GM18870 (cell line): Measurements from ENCODE around the gene PRDX2.

Experiments used
- ATAC-seq: cut with Tn5 transposase; IDR thresholded peaks from one replicate; pipeline ENCODE4 v1.9.1; 2021; ENCODE audit warnings: moderate library complexity; ENCODE audit not compliant: unreplicated experiment

The PRDX2 gene

GRCh38 chr19:12782174-12782423 lies 19.5 kb downstream of the PRDX2 start:
- no peak for ATAC-seq

DNA sequence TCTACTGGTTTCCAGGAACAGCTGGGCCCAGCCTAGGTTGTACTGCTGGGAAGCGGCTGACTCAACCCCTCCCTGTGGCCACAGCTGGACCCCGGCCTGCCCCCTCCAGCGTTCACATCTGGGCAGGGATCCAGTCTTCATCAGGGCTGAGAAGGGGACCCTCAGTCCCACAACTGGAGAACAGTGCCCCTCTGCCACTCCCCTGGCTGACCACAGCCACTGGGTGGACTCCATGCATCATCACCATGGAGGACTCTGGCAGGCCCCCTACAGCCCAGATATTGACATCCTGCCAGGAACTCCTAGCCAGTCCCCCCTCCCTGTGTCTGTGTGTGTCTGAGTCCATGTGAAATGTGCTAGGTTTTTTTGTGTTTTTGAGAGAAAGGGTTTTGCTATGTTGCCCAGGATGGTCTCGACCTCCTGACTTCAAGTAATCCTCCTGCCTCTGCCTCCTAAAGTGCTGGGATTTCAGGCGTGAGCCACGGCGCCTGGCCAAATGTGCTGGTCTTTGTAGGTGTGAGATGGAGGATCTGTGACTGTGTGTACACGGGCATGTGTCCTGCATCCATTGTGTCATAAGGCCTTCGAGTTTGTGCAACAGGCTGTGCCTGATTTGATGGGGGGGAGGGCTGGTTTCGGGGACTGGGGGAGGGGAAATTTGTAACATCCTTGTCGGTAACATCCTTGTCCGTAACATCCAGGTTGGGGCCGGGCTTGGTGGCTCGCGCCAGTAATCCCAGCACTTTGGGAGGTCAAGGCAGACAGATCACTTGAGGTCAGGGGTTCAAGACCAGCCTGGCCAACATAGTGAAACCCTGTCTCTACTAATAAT lies 22.2 kb downstream of the PRDX2 start:
- ATAC-seq: no peak

GRCh38 chr19:12778905-12779161 lies 22.8 kb downstream of the PRDX2 start:
- no peak for ATAC-seq

DNA sequence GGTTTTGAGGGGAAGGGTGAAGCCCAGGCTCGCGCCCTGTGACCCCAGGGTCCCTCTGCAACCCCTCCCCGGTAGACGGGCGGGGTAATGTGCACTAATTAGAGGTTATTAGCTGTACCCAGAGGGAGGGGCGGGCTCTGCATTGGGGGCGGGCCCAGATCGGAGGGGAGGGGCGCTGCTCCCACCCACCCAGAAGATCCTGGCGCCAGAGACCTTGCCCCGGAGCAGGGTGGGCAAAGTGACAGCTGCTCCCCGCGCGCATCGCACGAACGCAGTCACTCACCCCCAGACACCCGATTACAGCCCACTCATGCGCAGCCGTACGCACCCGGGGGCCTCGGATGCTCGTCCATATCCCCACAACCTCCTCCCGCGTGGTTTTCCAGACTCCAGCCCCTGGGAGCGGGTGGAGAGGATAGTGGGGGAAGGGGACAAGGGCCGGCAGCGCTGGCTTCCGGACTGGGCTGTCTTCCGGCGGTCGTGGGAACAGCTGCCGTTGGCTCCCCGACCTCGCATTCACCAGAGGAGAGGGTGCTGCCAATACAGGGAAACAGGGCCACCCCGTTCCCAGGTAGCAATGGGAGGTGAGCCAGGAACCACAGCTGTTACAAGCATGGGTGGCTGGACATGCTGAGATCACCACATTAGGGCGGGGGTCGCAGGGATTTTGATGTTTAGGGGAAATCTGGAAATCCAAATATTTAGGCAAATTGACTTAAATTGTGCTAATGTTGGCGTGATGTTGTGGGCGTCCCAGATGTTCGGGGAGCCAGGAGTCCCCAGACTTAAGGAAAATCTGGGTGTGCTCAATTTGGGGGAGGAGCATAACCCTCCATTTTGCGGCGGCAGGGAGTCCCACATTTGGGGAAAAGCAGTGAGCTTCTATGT lies 23.3 kb downstream of the PRDX2 start:
- no peak for ATAC-seq

DNA sequence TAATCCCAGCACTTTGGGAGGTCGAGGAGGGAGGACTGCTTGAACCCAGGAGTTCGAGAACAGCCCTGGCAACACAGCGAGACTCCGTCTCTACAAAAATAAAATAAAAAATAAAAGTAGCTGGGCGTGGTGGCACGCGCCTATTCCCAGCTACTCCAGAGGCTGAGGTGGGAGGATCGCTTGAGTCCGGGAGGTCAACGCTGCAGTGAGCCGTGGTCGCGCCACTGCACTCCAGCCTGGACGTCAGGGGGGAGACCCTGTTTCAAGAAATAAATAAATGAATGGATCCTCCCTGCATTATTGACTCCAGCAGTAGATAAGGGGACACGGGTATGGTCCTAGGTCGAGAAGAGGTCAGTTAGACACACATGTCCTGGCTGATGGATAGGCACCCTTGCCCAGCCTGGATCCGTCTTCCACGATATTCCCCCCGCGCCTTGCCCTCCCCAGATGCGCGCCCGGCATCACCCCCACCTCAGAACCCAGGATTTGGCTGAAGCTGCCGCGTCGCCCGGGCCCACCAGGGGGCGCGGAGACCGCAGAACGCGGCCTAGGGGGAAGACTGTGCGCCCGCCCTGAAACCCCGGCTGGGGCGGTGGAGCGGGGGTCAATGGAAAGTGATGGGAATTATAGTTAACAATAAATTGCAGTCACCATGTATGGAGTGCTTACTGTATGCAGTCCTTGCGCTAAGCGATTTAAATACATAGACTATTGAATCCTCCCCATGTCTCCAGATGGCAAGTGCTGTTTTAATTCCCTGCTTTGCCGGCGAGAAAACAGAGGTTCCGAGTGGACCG lies 24.2 kb downstream of the PRDX2 start:
- ATAC-seq: no peak

DNA sequence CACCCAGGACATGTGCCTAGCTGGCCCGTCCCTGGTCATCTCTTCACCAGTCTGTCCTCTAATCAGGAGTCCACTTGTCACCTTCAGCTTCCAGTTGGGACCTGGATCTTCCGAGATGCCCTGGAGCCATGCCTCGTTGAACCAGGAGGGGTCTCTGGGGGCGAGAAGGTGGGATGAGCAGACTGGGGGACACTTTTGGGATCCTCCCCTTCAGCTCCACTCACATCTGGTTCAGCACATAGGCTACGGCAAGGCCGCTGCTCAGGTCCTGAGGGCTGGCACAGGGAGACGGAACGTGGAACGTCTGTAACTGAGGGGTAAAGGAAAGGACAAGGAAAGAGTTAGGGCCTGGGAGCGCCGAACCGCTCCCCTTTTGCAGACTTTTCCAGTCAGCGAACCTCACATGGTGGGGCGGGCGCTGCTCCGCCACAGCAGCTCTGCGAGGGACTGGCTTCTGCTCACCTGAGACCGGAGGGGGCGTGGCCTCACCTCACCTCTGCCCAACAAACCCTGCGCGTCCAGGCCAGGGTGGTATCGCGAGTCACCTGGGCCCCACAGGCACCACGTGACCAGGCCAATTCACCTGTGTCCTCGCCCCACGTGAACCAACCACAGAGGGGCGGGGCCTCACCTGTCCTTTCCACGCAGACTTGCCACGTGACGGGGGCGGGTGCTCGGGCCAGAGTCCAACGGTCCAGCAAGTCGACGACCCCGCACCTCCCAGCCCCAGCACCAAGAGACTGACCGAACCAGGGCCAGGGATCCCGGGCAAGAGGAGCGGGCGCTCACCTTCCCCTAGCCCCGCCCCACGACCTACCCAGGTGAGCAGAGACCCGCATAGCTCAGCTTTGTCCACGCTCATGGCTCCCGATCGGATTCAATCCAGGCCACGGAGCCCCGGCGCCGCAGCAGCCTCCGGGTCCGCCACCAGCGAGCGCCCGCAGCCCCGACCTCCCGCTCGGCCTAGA lies 26.7 kb downstream of the PRDX2 start, which contains the start of gene HOOK2:
Gene HOOK2, minus strand, starts transcription at position 965 of the 968 bp plus-strand sequence. Its CDS starts 103 bp downstream, at position 862.
- ATAC-seq: no peak

DNA sequence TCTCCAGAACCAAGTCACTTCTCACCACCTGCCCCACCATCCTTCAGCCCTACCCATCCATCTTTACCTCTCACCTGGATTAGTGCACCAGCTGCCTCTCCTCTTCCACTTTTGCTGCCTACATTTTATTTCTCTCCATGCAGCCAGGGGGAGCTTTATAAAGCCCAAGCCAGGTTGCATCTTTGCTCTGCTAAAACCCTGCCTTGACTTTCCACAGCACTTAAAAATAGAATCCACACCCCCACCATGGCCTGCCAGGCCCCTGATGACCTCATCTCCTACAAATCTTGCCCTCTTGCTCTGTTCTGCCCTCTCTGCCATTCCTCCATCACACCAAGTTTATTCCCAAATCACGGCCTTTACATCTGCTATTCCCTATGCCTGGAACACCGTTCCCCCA lies 28.0 kb downstream of the PRDX2 start:
- no peak for ATAC-seq

GRCh38 chr19:12772323-12772722 lies 29.3 kb downstream of the PRDX2 start:
- ATAC-seq: no peak

DNA sequence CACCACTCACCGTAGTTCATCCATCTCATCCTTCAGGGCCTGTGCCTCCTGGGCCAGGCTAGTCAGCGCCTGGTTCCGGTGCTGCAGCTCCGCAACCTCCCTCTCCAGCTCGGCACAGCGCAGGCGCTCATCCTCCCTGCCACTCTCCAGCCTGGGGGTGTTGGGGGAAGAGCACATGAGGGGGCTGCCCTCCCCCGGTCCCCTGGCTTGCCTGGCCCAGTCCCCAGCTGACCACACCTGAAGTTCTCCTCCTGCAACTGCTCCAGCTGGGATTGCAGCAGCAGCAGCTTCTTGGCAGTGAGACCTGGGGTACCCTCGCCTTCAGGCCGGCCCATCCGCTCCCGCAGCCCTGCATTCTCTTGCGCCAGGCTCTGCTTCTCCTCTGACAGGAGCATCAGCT lies 30.7 kb downstream of the PRDX2 start:
- no peak for ATAC-seq

- ATAC-seq: no peak
Observed at GRCh38 chr19:12769689-12770088, 31.9 kb downstream of the PRDX2 start.

- no peak for ATAC-seq
Observed at GRCh38 chr19:12767666-12768065, 33.9 kb downstream of the PRDX2 start.

DNA sequence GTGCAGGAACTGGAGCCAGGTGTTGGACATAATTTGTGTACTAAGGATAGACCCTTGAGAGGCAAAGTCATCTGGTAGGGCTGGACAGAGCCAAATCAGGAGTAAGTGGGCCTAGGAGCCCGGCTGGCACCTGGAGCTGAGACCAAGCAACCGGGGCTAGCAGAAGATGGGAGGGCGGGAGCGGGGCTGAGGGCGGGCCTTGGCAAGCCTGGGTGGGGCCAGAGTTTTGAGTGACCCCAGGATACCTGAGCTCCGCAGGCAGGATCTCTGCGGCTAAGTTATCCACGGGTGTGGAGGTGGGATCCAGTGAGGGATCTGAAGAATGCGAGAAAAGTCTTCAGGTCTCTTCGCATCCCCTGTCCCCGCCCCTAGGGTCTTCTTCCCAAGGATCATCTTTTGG lies 34.5 kb downstream of the PRDX2 start:
- no peak for ATAC-seq

DNA sequence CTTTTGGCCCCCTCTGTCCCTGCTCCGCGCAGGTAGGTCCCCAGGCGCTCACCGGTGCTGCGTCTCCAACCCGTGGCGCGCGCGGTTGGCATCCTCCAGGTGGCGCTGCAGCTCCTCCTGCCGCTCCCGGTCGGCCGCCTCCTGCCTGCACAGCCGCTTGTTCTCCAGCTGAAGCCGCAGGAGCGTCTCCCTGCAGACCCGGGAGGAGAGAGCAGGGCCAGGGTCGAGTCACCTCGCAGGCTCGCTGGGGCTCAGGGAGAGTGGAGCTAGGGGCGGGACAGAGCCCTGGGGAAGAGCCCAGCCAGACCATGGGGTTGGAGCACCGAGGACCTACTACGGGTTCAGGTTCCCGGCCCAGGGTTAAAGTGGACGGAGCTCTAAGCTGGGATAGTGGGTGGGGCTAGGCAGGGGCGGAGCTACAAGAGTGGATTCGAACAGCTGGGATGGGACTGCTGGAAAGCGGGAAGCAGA lies 35.5 kb downstream of the PRDX2 start:
- ATAC-seq: no peak

GRCh38 chr19:12764698-12765097 lies 36.9 kb downstream of the PRDX2 start:
- ATAC-seq: no peak

- ATAC-seq: no peak
Observed at GRCh38 chr19:12763100-12763499, 38.5 kb downstream of the PRDX2 start.

DNA sequence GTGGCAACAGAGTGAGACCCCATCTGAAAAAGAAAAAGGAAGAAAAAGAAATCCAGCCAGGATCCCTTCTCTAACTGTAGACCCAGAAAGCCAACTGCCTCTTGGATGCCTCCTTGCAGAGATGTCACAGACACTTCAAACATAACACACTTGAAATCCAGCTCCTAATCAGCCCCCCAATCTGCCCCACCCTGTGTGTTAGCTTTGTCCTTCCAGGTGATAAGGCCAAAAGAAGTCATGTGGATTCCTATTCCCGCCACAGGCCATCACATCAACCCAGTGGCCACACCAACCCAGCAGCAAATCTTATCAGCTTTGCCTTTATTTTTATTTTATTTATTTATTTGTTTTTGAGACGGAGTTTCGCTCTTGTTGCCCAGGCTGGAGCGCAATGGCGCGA lies 41.9 kb downstream of the PRDX2 start:
- no peak for ATAC-seq

- ATAC-seq: no peak
Observed at GRCh38 chr19:12757544-12758274, 43.9 kb downstream of the PRDX2 start.

- ATAC-seq: no peak
Observed at GRCh38 chr19:12756150-12756883, 45.3 kb downstream of the PRDX2 start.
